HEK293 (cell line): Measurements from ENCODE around the gene CLEC16A.

Experiments
- CTCF ChIA-PET: fragments of 350-600 bp; formaldehyde crosslinking; extraction: SDS; loops from one replicate; lab custom pipeline; 2021; ENCODE audit warnings: antibody characterized with exemption; lab: Yijun Ruan, JAX
- POLR2A ChIA-PET: fragments of 300-600 bp; formaldehyde crosslinking; extraction: SDS; loops from one replicate; lab custom pipeline; 2020; ENCODE audit warnings: antibody characterized with exemption, inconsistent platforms; lab: Yijun Ruan, JAX
- H3K27ac ChIP-seq: fragments of 200-500 bp; sonication (Bioruptor generic); 2 replicates; pipeline ENCODE4 v1.5.1; 2014; ENCODE audit warnings: low read depth, low read length, control low read depth, inconsistent platforms; ENCODE audit errors: extremely low read depth
- H3K36me3 ChIP-seq, 2 experiments: fragments of 200-500 bp in 1 of 2; sonication (Bioruptor generic) in 1 of 2; 1 replicate in 1 of 2; 2 replicates in 1 of 2; pipeline ENCODE4 v1.5.1; 2014 to 2017; ENCODE audit warnings: inconsistent platforms in 2 of 2, low read length in 2 of 2; ENCODE audit not compliant: control insufficient read depth in 2 of 2, insufficient read depth in 1 of 2
- H3K4me1 ChIP-seq: fragments of 200-500 bp; sonication (Bioruptor generic); 2 replicates; pipeline ENCODE4 v1.5.1; 2014; ENCODE audit warnings: mild to moderate bottlenecking, low read length, inconsistent platforms; ENCODE audit not compliant: control insufficient read depth, insufficient read depth
- H3K4me3 ChIP-seq: 2 replicates; pipeline ENCODE4 v1.5.1; 2011; ENCODE audit warnings: low read depth, mild to moderate bottlenecking, control low read depth, low read length, moderate library complexity
- H3K9me3 ChIP-seq: fragments of 200-500 bp; sonication (Bioruptor generic); 2 replicates; pipeline ENCODE4 v1.5.1; 2014; ENCODE audit warnings: low read depth, low read length, inconsistent platforms; ENCODE audit not compliant: control insufficient read depth, insufficient read depth
- GLI4 ChIP-seq: fragments of 450-650 bp; formaldehyde crosslinking; IDR thresholded peaks from 2 replicates; pipeline ENCODE4 v1.5.1; 2016; ENCODE audit warnings: missing biosample characterization, missing genetic modification characterization
- GLIS1 ChIP-seq: fragments of 450-650 bp; formaldehyde crosslinking; IDR thresholded peaks from 2 replicates; pipeline ENCODE4 v1.5.1; 2016; ENCODE audit warnings: missing biosample characterization, missing genetic modification characterization
- KLF16 ChIP-seq: fragments of 450-650 bp; formaldehyde crosslinking; IDR thresholded peaks from 2 replicates; pipeline ENCODE4 v1.5.1; 2017; ENCODE audit warnings: missing biosample characterization, missing genetic modification characterization
- KLF7 ChIP-seq: fragments of 450-650 bp; formaldehyde crosslinking; IDR thresholded peaks from 2 replicates; pipeline ENCODE4 v1.5.1; 2016; ENCODE audit warnings: missing biosample characterization, missing genetic modification characterization, borderline replicate concordance
- OVOL3 ChIP-seq: fragments of 450-650 bp; formaldehyde crosslinking; IDR thresholded peaks from 2 replicates; pipeline ENCODE4 v1.5.1; 2016; ENCODE audit warnings: missing biosample characterization, missing genetic modification characterization
- RBAK ChIP-seq: fragments of 450-650 bp; formaldehyde crosslinking; IDR thresholded peaks from 2 replicates; pipeline ENCODE4 v1.5.1; 2016; ENCODE audit warnings: missing biosample characterization, missing genetic modification characterization
- SP3 ChIP-seq: fragments of 450-650 bp; formaldehyde crosslinking; IDR thresholded peaks from 2 replicates; pipeline ENCODE4 v1.5.1; 2016; ENCODE audit warnings: missing biosample characterization, missing genetic modification characterization
- ZBTB10 ChIP-seq: fragments of 450-650 bp; formaldehyde crosslinking; IDR thresholded peaks from 2 replicates; pipeline ENCODE4 v1.5.1; 2016; ENCODE audit warnings: missing biosample characterization, missing genetic modification characterization
- ZBTB20 ChIP-seq: fragments of 450-650 bp; formaldehyde crosslinking; IDR thresholded peaks from 2 replicates; pipeline ENCODE4 v1.5.1; 2016; ENCODE audit warnings: missing biosample characterization, missing genetic modification characterization
- ZBTB48 ChIP-seq: fragments of 450-650 bp; formaldehyde crosslinking; IDR thresholded peaks from 2 replicates; pipeline ENCODE4 v1.5.1; 2016; ENCODE audit warnings: missing biosample characterization, missing genetic modification characterization
- ZBTB6 ChIP-seq: fragments of 450-650 bp; formaldehyde crosslinking; IDR thresholded peaks from 2 replicates; pipeline ENCODE4 v1.5.1; 2017; ENCODE audit warnings: missing biosample characterization, missing genetic modification characterization
- ZNF394 ChIP-seq: fragments of 450-650 bp; formaldehyde crosslinking; IDR thresholded peaks from 2 replicates; pipeline ENCODE4 v1.5.1; 2016; ENCODE audit warnings: missing biosample characterization, missing genetic modification characterization, mild to moderate bottlenecking, moderate library complexity, borderline replicate concordance
- ZNF398 ChIP-seq: fragments of 450-650 bp; formaldehyde crosslinking; IDR thresholded peaks from 2 replicates; pipeline ENCODE4 v1.5.1; 2017; ENCODE audit warnings: missing biosample characterization, missing genetic modification characterization
- ZNF423 ChIP-seq: fragments of 450-650 bp; formaldehyde crosslinking; IDR thresholded peaks from 2 replicates; pipeline ENCODE4 v1.5.1; 2016; ENCODE audit warnings: missing biosample characterization, missing genetic modification characterization
- ZNF433 ChIP-seq: fragments of 450-650 bp; formaldehyde crosslinking; IDR thresholded peaks from 2 replicates; pipeline ENCODE4 v1.5.1; 2016; ENCODE audit warnings: missing biosample characterization, missing genetic modification characterization, low read depth
- ZNF48 ChIP-seq: fragments of 450-650 bp; formaldehyde crosslinking; IDR thresholded peaks from 2 replicates; pipeline ENCODE4 v1.5.1; 2016; ENCODE audit warnings: missing biosample characterization, missing genetic modification characterization
- ZNF548 ChIP-seq: fragments of 450-650 bp; formaldehyde crosslinking; IDR thresholded peaks from 2 replicates; pipeline ENCODE4 v1.5.1; 2016; ENCODE audit warnings: missing biosample characterization, missing genetic modification characterization
- ZNF560 ChIP-seq: fragments of 450-650 bp; formaldehyde crosslinking; IDR thresholded peaks from 2 replicates; pipeline ENCODE4 v1.5.1; 2017; ENCODE audit warnings: missing biosample characterization, missing genetic modification characterization, borderline replicate concordance
- ZNF600 ChIP-seq: fragments of 450-650 bp; formaldehyde crosslinking; IDR thresholded peaks from 2 replicates; pipeline ENCODE4 v1.5.1; 2016; ENCODE audit warnings: missing biosample characterization, missing genetic modification characterization
- ZNF610 ChIP-seq: fragments of 450-650 bp; formaldehyde crosslinking; IDR thresholded peaks from 2 replicates; pipeline ENCODE4 v1.5.1; 2016; ENCODE audit warnings: missing biosample characterization, missing genetic modification characterization, borderline replicate concordance
- ZNF664 ChIP-seq: fragments of 450-650 bp; formaldehyde crosslinking; IDR thresholded peaks from 2 replicates; pipeline ENCODE4 v1.5.1; 2016; ENCODE audit warnings: missing biosample characterization, missing genetic modification characterization
- ZNF701 ChIP-seq: fragments of 450-650 bp; formaldehyde crosslinking; IDR thresholded peaks from 2 replicates; pipeline ENCODE4 v1.5.1; 2016; ENCODE audit warnings: missing biosample characterization, missing genetic modification characterization
- ZNF768 ChIP-seq: fragments of 450-650 bp; formaldehyde crosslinking; IDR thresholded peaks from 2 replicates; pipeline ENCODE4 v1.5.1; 2018; ENCODE audit warnings: missing biosample characterization, mild to moderate bottlenecking, missing genetic modification characterization
- ZNF776 ChIP-seq: fragments of 450-650 bp; formaldehyde crosslinking; IDR thresholded peaks from 2 replicates; pipeline ENCODE4 v1.5.0; 2017; ENCODE audit warnings: missing biosample characterization, missing genetic modification characterization, borderline replicate concordance
- ZNF791 ChIP-seq: fragments of 450-650 bp; formaldehyde crosslinking; IDR thresholded peaks from 2 replicates; pipeline ENCODE4 v1.5.1; 2016; ENCODE audit warnings: missing biosample characterization, missing genetic modification characterization
- TF ChIP-seq, protein P1 (sequence below): fragments of 450-650 bp; formaldehyde crosslinking; IDR thresholded peaks from 2 replicates; pipeline ENCODE4 v1.5.1; 2017; ENCODE audit warnings: missing biosample characterization, missing genetic modification characterization

CLEC16A gene

DNA sequence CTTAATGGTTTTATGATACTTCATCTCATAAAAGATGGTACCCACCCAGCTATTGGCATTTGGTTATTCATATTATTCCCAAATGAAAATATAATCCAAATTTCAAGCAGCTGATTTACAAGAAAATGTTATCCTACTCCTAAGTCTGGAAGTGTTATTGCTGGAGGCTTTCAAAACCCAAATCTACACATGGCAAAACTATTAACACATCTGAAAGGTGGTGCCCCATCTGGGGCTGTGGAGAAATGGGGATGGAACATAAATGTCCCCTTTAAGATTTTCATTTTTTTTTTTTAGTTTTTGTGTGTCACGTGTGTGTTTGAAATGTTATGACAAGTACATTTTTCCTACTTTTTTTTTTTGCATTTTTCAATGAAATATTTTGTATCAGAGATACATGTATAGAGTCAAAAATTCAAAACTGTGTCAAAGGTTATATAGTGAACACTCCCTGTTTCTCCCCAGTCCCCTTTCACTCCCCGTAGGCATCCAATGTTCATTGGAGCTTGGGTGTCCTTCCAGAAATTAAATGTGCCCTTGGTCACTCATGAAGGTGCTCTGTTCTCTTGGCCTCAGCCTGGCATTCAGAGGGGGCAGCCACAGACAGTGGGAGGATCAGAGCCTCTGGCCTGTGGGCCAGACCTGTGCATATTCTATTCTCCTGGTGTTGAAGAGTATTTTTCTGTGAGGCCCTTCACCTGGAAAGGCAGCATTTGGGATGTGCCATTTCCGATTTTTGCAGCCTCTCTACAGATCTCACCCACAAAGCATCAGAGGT is 79.1 kb downstream of the CLEC16A start:
- ChIA-PET CTCF (no interaction called here), POLR2A (no interaction called here)
- H3K27ac ChIP-seq: no peak overlapping the region
- H3K4me1 ChIP-seq: no peaks in the 10 kb centered on the region
- no peaks in the 10 kb centered on the region for H3K9me3 ChIP-seq
- TF ChIP-seq ZNF610: no peak
- no peak for TF ChIP-seq GLIS1 (tag by site-specific recombination)
- TF ChIP-seq ZBTB10 (tag by site-specific recombination): no peak
- TF ChIP-seq ZNF394 (tag by site-specific recombination): no peak
- no peak for TF ChIP-seq ZBTB20
- TF ChIP-seq ZNF600 (tag by site-specific recombination): no peak
- TF ChIP-seq SP3: no peak
- no peak overlapping the region for H3K4me3 ChIP-seq
- H3K36me3 ChIP-seq: peaks cover 0 to 47% of the 10 kb centered on the region in 2 experiments; a peak in 1 of 3 replicates

GRCh38 chr16:11024333-11025053 is 80.1 kb downstream of the CLEC16A start:
- TF ChIP-seq GLI4 (tag by site-specific recombination): no peak
- TF ChIP-seq KLF16: no peak
- TF ChIP-seq ZNF48 (tag by site-specific recombination): no peak
- TF ChIP-seq ZNF548: no peak
- no peak for TF ChIP-seq ZNF791 (tag by site-specific recombination)
- TF ChIP-seq ZNF433: no peak
- TF ChIP-seq ZNF423: no peak
- TF ChIP-seq, protein P1, sequence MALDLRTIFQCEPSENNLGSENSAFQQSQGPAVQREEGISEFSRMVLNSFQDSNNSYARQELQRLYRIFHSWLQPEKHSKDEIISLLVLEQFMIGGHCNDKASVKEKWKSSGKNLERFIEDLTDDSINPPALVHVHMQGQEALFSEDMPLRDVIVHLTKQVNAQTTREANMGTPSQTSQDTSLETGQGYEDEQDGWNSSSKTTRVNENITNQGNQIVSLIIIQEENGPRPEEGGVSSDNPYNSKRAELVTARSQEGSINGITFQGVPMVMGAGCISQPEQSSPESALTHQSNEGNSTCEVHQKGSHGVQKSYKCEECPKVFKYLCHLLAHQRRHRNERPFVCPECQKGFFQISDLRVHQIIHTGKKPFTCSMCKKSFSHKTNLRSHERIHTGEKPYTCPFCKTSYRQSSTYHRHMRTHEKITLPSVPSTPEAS: no peak
- TF ChIP-seq SP3: no peak
- TF ChIP-seq ZBTB48 (tag by site-specific recombination): no peak
- POLR2A ChIA-PET: interaction anchor here (0.6 kb wide), 1 partner anchor 347 kb away, joined by 6 read pairs; no protein-coding TSS in a partner anchor

DNA sequence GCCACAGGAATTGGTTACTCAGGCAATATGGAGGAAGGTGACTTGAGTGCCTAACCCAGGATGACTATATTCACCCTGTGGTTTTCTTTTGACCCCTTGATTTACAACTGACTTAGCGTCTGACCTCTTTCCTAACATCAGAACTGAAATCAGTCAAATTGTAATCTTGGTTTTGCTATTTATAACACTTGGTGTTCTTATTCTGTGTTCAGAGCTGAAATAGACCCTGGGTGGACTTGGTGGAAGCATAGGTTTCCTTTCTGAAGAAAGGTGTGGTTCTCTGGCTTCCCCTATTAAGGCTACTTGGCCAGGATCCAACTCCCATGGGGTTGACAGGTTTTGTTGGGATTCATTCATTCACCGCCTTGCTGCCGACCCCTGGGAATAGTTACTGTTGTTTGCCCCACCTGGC is 80.8 kb downstream of the CLEC16A start:
- CTCF ChIA-PET: no interaction called here
- POLR2A ChIA-PET: interaction anchor here (0.6 kb wide), 1 partner anchor 346 kb away, joined by 6 read pairs; no protein-coding TSS in a partner anchor
- Histone ChIP-seq H3K9me3 (no peaks in the 10 kb centered on the region), H3K27ac (no peak overlapping the region), H3K4me1 (no peaks in the 10 kb centered on the region), H3K36me3 (peaks cover 0 to 50% of the 10 kb centered on the region in 2 experiments; a peak in 1 of 3 replicates), H3K4me3 (no peak overlapping the region)
- TF ChIP-seq ZNF398 (tag by site-specific recombination) (no peak), ZNF701 (tag by site-specific recombination) (no peak), ZNF776 (tag by site-specific recombination) (no peak), KLF7 (tag by site-specific recombination) (no peak), OVOL3 (tag by site-specific recombination) (no peak), ZNF664 (tag by site-specific recombination) (no peak), ZNF560 (tag by site-specific recombination) (no peak), ZNF768 (tag by site-specific recombination) (no peak), ZBTB6 (tag by site-specific recombination) (no peak), RBAK (tag by site-specific recombination) (no peak)

More at GRCh38 chr16:11024333-11025053, 80.1 kb downstream of the CLEC16A start:
- Histone ChIP-seq H3K4me1 (no peaks in the 10 kb centered on the region), H3K9me3 (no peaks in the 10 kb centered on the region), H3K27ac (no peak overlapping the region), H3K36me3 (peaks cover 0 to 53% of the 10 kb centered on the region in 2 experiments; a peak in 1 of 3 replicates), H3K4me3 (no peak overlapping the region)
- CTCF ChIA-PET: no interaction called here
